ENCODE results near the gene AURKAIP1.

DNA sequence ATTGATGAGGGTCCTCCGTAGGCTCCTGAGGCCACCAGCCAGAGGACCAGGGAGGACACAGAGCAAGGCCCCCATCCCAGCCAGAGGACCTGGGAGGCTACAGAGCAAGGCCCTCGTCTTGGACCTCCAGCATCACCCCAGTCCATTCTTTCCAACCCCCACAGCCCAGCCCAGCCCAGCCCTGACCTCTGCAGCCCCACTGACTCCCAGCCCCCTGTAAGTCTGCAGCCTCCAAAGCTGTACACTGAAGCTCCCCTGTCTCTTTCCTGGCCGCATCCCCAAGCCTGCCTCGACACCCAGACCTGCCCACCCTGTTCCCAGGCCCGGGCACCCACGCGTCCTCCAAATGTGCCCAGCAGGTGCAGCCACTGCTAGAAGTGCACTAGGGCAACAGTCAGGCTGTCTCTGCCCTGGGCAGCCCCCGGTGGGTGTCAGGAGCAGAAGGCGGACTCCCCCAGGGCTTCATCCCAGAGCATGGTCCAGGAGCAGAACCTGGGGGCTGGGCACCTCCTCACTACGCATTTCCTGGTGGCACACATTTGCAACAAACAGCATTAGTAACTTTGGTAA lies 27.9 kb downstream of the AURKAIP1 start:
- TF ChIP-seq EZH2 (IDR thresholded peaks at IDR 0.05; ENCODE audit: low read length, missing control alignments), result no peak
- TF ChIP-seq, protein P1, sequence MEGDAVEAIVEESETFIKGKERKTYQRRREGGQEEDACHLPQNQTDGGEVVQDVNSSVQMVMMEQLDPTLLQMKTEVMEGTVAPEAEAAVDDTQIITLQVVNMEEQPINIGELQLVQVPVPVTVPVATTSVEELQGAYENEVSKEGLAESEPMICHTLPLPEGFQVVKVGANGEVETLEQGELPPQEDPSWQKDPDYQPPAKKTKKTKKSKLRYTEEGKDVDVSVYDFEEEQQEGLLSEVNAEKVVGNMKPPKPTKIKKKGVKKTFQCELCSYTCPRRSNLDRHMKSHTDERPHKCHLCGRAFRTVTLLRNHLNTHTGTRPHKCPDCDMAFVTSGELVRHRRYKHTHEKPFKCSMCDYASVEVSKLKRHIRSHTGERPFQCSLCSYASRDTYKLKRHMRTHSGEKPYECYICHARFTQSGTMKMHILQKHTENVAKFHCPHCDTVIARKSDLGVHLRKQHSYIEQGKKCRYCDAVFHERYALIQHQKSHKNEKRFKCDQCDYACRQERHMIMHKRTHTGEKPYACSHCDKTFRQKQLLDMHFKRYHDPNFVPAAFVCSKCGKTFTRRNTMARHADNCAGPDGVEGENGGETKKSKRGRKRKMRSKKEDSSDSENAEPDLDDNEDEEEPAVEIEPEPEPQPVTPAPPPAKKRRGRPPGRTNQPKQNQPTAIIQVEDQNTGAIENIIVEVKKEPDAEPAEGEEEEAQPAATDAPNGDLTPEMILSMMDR (conservative IDR thresholded peaks at IDR 0.05 in 1 of 2, IDR thresholded peaks at IDR 0.05 in 1 of 2; ENCODE audit: low read depth in 1 of 2, low read length in 2 of 2), result no peak
